Left ventricle myocardium inferior (tissue), 1 donor: ENCODE results near the gene TPO. TPM values are rescaled to one million over a fixed set of nuclear protein-coding genes. Genes with fewer than 3 reads are reported as not detected.
"Not testable (repeated sequence)": the region's sequence is repeated elsewhere in the genome, so short reads cannot be mapped to it uniquely, and the experiment has no call there.

ENCODE experiments used
- DNase-seq: peaks from one replicate; pipeline ENCODE4 v3.0.0-alpha.2; 2020
- H3K27ac ChIP-seq: fragments of 200-600 bp; replicated peaks from 2 replicates; pipeline ENCODE4 v1.8.0; 2021
- H3K27me3 ChIP-seq: fragments of 200-600 bp; 2 replicates; pipeline ENCODE4 v1.8.0; 2021; ENCODE audit warnings: low read depth
- H3K36me3 ChIP-seq: fragments of 200-600 bp; 2 replicates; pipeline ENCODE4 v1.8.0; 2021
- H3K4me1 ChIP-seq: fragments of 200-600 bp; 2 replicates; pipeline ENCODE4 v1.8.0; 2021
- H3K4me3 ChIP-seq: fragments of 200-600 bp; 2 replicates; pipeline ENCODE4 v1.8.0; 2021; ENCODE audit warnings: mild to moderate bottlenecking, moderate library complexity
- H3K9me3 ChIP-seq: fragments of 200-600 bp; replicated peaks from 2 replicates; pipeline ENCODE4 v1.8.0; 2021
- CTCF ChIP-seq: fragments of 200-600 bp; IDR thresholded peaks from 2 replicates; pipeline ENCODE4 v1.8.0; 2021; ENCODE audit warnings: antibody characterized with exemption, mild to moderate bottlenecking, borderline replicate concordance
- intact Hi-C: fragments of 100-400 bp; cut with micrococcal nuclease; formaldehyde crosslinking; loops from one replicate; pipeline ENCODE4 v1.11.0; 2022
- total RNA-seq: library from RNA; stranded (reverse); fragmentation: NEBNext Ultra II Directional; extraction: Animal tissue kit (Norgen Biotek cat#: 25700); gene quantifications from one replicate; pipeline ENCODE4 v1.2.1, GENCODE V29; 2021
- donor health status: DM: no; HTN: yes; CAD: no; lungs with severe emphysema.

TPO gene
- total RNA-seq, 1 donor from 2014 or later: 7.1 TPM

- peak overlapping the region; percentile 10 for H3K4me3 ChIP-seq
- DNase-seq: no peak
- H3K9me3 ChIP-seq: no peaks in the 10 kb centered on the region
- H3K4me1 ChIP-seq: peaks cover 28% of the 10 kb centered on the region
- peak overlapping the region; percentile 67 for H3K27ac ChIP-seq
- peaks cover 43% of the 10 kb centered on the region for H3K27me3 ChIP-seq
- no peak for TF ChIP-seq CTCF
- H3K36me3 ChIP-seq: no peaks in the 10 kb centered on the region
- intact Hi-C loops: no loop called here
Measured at GRCh38 chr2:1561811-1562421, 148.7 kb downstream of the TPO start.

- Histone ChIP-seq H3K4me3 (no peak overlapping the region), H3K4me1 (peaks cover 20% of the 10 kb centered on the region), H3K9me3 (no peaks in the 10 kb centered on the region), H3K27me3 (peaks cover 43% of the 10 kb centered on the region), H3K27ac (peak overlapping the region; percentile 62), H3K36me3 (no peaks in the 10 kb centered on the region)
- no peak for TF ChIP-seq CTCF
- DNase-seq: no peak
- intact Hi-C loops: no loop called here
Measured at GRCh38 chr2:1563084-1563857, 150.0 kb downstream of the TPO start.

GRCh38 chr2:1563943-1564891 lies 151.0 kb downstream of the TPO start:
- intact Hi-C loops: no loop called here
- H3K27me3 ChIP-seq: peaks cover 37% of the 10 kb centered on the region
- no peak overlapping the region for H3K4me3 ChIP-seq
- no peak for TF ChIP-seq CTCF
- H3K9me3 ChIP-seq: no peaks in the 10 kb centered on the region
- H3K36me3 ChIP-seq: no peaks in the 10 kb centered on the region
- H3K4me1 ChIP-seq: peaks cover 20% of the 10 kb centered on the region
- H3K27ac ChIP-seq: peak overlapping the region; percentile 62
- DNase-seq: peak; percentile 48

- Histone ChIP-seq H3K36me3 (no peaks in the 10 kb centered on the region), H3K27ac (no peak overlapping the region), H3K9me3 (no peaks in the 10 kb centered on the region), H3K4me3 (no peak overlapping the region), H3K4me1 (peaks cover 23% of the 10 kb centered on the region), H3K27me3 (peaks cover 34% of the 10 kb centered on the region)
- no peak for TF ChIP-seq CTCF
- no peak for DNase-seq
- intact Hi-C loops: no loop called here
Measured at GRCh38 chr2:1567556-1568344, 154.5 kb downstream of the TPO start.

GRCh38 chr2:1568345-1568668 lies 155.0 kb downstream of the TPO start:
- H3K9me3 ChIP-seq, H3K27ac ChIP-seq, H3K4me3 ChIP-seq, H3K36me3 ChIP-seq, intact Hi-C loops, DNase-seq: not testable (repeated sequence)
- Histone ChIP-seq H3K4me1 (peaks cover 22% of the 10 kb centered on the region), H3K27me3 (peaks cover 31% of the 10 kb centered on the region)
